ENCODE results near the gene TBC1D22A.

- no peak for TF ChIP-seq CREB1 (CRISPR knock-in tag; IDR thresholded peaks at IDR 0.05; ENCODE audit: low read depth)
- TF ChIP-seq CTCF (conservative IDR thresholded peaks at IDR 0.05; ENCODE audit: low read depth in 2 of 2), result no peak
- TF ChIP-seq POLR2AphosphoS5 (IDR thresholded peaks at IDR 0.05; ENCODE audit: low read depth), result no peak
- TF ChIP-seq JUNB (IDR thresholded peaks at IDR 0.05; ENCODE audit: unreplicated experiment), result no peak
- TF ChIP-seq, protein P1, sequence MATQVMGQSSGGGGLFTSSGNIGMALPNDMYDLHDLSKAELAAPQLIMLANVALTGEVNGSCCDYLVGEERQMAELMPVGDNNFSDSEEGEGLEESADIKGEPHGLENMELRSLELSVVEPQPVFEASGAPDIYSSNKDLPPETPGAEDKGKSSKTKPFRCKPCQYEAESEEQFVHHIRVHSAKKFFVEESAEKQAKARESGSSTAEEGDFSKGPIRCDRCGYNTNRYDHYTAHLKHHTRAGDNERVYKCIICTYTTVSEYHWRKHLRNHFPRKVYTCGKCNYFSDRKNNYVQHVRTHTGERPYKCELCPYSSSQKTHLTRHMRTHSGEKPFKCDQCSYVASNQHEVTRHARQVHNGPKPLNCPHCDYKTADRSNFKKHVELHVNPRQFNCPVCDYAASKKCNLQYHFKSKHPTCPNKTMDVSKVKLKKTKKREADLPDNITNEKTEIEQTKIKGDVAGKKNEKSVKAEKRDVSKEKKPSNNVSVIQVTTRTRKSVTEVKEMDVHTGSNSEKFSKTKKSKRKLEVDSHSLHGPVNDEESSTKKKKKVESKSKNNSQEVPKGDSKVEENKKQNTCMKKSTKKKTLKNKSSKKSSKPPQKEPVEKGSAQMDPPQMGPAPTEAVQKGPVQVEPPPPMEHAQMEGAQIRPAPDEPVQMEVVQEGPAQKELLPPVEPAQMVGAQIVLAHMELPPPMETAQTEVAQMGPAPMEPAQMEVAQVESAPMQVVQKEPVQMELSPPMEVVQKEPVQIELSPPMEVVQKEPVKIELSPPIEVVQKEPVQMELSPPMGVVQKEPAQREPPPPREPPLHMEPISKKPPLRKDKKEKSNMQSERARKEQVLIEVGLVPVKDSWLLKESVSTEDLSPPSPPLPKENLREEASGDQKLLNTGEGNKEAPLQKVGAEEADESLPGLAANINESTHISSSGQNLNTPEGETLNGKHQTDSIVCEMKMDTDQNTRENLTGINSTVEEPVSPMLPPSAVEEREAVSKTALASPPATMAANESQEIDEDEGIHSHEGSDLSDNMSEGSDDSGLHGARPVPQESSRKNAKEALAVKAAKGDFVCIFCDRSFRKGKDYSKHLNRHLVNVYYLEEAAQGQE (IDR thresholded peaks at IDR 0.05; ENCODE audit: unreplicated experiment), result no peak
- no peak for TF ChIP-seq EZH2 (IDR thresholded peaks at IDR 0.05; ENCODE audit: low read depth, unreplicated experiment)
- no peak for TF ChIP-seq EZH2phosphoT487 (IDR thresholded peaks at IDR 0.05; ENCODE audit: unreplicated experiment)
- no peak for TF ChIP-seq ZNF114 (CRISPR knock-in tag; IDR thresholded peaks at IDR 0.05)
- no peak for TF ChIP-seq ETS1 (IDR thresholded peaks at IDR 0.05)
- no peak for TF ChIP-seq NANOG (IDR thresholded peaks at IDR 0.05; ENCODE audit: borderline replicate concordance)
- TF ChIP-seq STAT1 (IDR thresholded peaks at IDR 0.05; ENCODE audit: unreplicated experiment), result no peak
- no peak for TF ChIP-seq ZNF331 (CRISPR knock-in tag; IDR thresholded peaks at IDR 0.05; ENCODE audit: low read depth)
- TF ChIP-seq ZNF462 (CRISPR knock-in tag; IDR thresholded peaks at IDR 0.05), result no peak
These were observed 441.1 kb downstream of the TBC1D22A start for GRCh38 chr22:47203554-47203991.
